Astrocyte (in vitro differentiated cells and primary cell): ENCODE measurements around the gene RASL10A. TPM values are rescaled to one million over a fixed set of nuclear protein-coding genes. Genes with fewer than 3 reads are reported as not detected.

Source experiments
- DNase-seq: peaks from one replicate; pipeline ENCODE4 v3.0.0-alpha.2; 2010; ENCODE audit warnings: low read depth
- FAIRE-seq: peaks from 2 replicates; lab custom pipeline; 2011; peaks lifted over from hg19 to GRCh38; lab: Jason Lieb, UNC
- H2AFZ ChIP-seq: 2 replicates; pipeline ENCODE4 v1.6.0; 2012; ENCODE audit warnings: low read depth, low read length, inconsistent platforms
- H3K27ac ChIP-seq: 2 replicates; pipeline ENCODE4 v1.5.1; 2011; ENCODE audit warnings: low read depth, low read length, inconsistent platforms
- H3K27me3 ChIP-seq: 2 replicates; pipeline ENCODE4 v1.6.0; 2011; ENCODE audit warnings: low read length, inconsistent platforms; ENCODE audit not compliant: insufficient read depth
- H3K36me3 ChIP-seq: 2 replicates; pipeline ENCODE4 v1.5.1; 2011; ENCODE audit warnings: low read length, inconsistent platforms; ENCODE audit not compliant: insufficient read depth
- H3K4me1 ChIP-seq: 2 replicates; pipeline ENCODE4 v1.5.1; 2011; ENCODE audit warnings: low read length, inconsistent platforms; ENCODE audit not compliant: insufficient read depth
- H3K4me2 ChIP-seq: 2 replicates; pipeline ENCODE4 v1.6.0; 2012; ENCODE audit warnings: low read length, inconsistent platforms
- H3K4me3 ChIP-seq: 2 replicates; pipeline ENCODE4 v1.5.1; 2011; ENCODE audit warnings: low read depth, mild to moderate bottlenecking, low read length, inconsistent platforms; ENCODE audit not compliant: insufficient read depth
- H3K79me2 ChIP-seq: 2 replicates; pipeline ENCODE4 v1.6.0; 2012; ENCODE audit warnings: mild to moderate bottlenecking, low read length, inconsistent platforms; ENCODE audit not compliant: insufficient read depth
- H3K9ac ChIP-seq: 2 replicates; pipeline ENCODE4 v1.6.0; 2012; ENCODE audit warnings: mild to moderate bottlenecking, low read length, inconsistent platforms
- H3K9me3 ChIP-seq: 2 replicates; pipeline ENCODE4 v1.5.1; 2012; ENCODE audit warnings: low read depth, mild to moderate bottlenecking, low read length, inconsistent platforms; ENCODE audit not compliant: insufficient read depth
- H4K20me1 ChIP-seq: 2 replicates; pipeline ENCODE4 v1.6.0; 2012; ENCODE audit warnings: low read length, inconsistent platforms; ENCODE audit not compliant: insufficient read depth
- H3K27ac Mint-ChIP-seq: one replicate; pipeline ENCODE4 v1.8.0; 2021; ENCODE audit warnings: mild to moderate bottlenecking, mixed read lengths; ENCODE audit not compliant: unreplicated experiment
- H3K27me3 Mint-ChIP-seq: one replicate; pipeline ENCODE4 v1.8.0; 2021; ENCODE audit warnings: low read depth, mixed read lengths; ENCODE audit not compliant: unreplicated experiment
- H3K36me3 Mint-ChIP-seq: one replicate; pipeline ENCODE4 v1.8.0; 2021; ENCODE audit warnings: low read depth, mixed read lengths; ENCODE audit not compliant: unreplicated experiment
- H3K4me1 Mint-ChIP-seq: one replicate; pipeline ENCODE4 v1.8.0; 2021; ENCODE audit warnings: low read depth, mixed read lengths; ENCODE audit not compliant: unreplicated experiment
- H3K4me3 Mint-ChIP-seq: one replicate; pipeline ENCODE4 v1.8.0; 2021; ENCODE audit warnings: mild to moderate bottlenecking, moderate library complexity, mixed read lengths; ENCODE audit not compliant: unreplicated experiment
- H3K9me3 Mint-ChIP-seq: one replicate; pipeline ENCODE4 v1.8.0; 2021; ENCODE audit warnings: mild to moderate bottlenecking, mixed read lengths; ENCODE audit not compliant: unreplicated experiment
- EZH2 ChIP-seq: IDR thresholded peaks from 2 replicates; pipeline ENCODE4 v1.6.1; 2012; ENCODE audit warnings: mild to moderate bottlenecking, low read length, inconsistent platforms; ENCODE audit not compliant: insufficient read depth
- total RNA-seq: library from RNA; stranded (reverse); gene quantifications from 2 replicates; pipeline ENCODE4 v1.2.1, GENCODE V29; 2021
- TF ChIP-seq, protein P1 (sequence below): IDR thresholded peaks from 2 replicates; pipeline ENCODE4 v1.5.1; 2011; ENCODE audit warnings: low read depth, mild to moderate bottlenecking, inconsistent platforms, low read length, moderate library complexity; ENCODE audit not compliant: insufficient read depth

Gene RASL10A
- total RNA-seq, 1 donor from 2014 or later = 1.5 TPM

DNA sequence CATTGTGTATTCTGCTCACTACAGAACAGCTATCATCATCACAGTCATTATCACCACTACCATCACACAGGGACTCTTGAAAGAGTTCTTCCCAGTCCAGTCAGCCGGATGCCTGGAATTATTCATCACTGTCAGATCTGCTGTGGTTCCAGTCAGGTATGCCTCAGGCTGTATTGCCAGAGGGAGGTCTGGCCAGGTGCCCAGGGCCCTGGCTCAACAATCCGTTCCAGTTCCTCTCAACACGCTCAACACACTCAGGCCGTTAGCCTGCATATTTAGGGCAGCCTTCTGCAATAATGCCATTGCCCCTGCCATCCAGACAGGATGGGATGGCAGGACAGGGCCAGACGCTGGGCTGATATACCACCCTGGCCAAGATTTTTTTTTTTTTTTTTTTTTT, 28.6 kb upstream of the RASL10A start:
- H3K27ac ChIP-seq = peak overlapping the region; percentile 66
- peaks cover 27% of the 10 kb centered on the region for H4K20me1 ChIP-seq
- H3K4me3 Mint-ChIP-seq = no peak overlapping the region
- peaks cover 21% of the 10 kb centered on the region for H3K4me1 ChIP-seq
- peak overlapping the region; percentile 42 for H3K4me2 ChIP-seq
- H3K27me3 ChIP-seq = no peaks in the 10 kb centered on the region
- TF ChIP-seq, protein P1, sequence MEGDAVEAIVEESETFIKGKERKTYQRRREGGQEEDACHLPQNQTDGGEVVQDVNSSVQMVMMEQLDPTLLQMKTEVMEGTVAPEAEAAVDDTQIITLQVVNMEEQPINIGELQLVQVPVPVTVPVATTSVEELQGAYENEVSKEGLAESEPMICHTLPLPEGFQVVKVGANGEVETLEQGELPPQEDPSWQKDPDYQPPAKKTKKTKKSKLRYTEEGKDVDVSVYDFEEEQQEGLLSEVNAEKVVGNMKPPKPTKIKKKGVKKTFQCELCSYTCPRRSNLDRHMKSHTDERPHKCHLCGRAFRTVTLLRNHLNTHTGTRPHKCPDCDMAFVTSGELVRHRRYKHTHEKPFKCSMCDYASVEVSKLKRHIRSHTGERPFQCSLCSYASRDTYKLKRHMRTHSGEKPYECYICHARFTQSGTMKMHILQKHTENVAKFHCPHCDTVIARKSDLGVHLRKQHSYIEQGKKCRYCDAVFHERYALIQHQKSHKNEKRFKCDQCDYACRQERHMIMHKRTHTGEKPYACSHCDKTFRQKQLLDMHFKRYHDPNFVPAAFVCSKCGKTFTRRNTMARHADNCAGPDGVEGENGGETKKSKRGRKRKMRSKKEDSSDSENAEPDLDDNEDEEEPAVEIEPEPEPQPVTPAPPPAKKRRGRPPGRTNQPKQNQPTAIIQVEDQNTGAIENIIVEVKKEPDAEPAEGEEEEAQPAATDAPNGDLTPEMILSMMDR = no peak
- no peak for TF ChIP-seq EZH2
- H3K4me3 ChIP-seq = no peak overlapping the region
- peak overlapping the region; percentile 55 for H3K27ac Mint-ChIP-seq
- DNase-seq (peak; percentile 97), FAIRE-seq (peak; percentile 98)
- H3K79me2 ChIP-seq = no peaks in the 10 kb centered on the region
- H3K9me3 Mint-ChIP-seq = no peaks in the 10 kb centered on the region
- H3K36me3 ChIP-seq = peaks cover 31% of the 10 kb centered on the region
- H2AFZ ChIP-seq = no peak overlapping the region
- peaks cover 5% of the 10 kb centered on the region for H3K4me1 Mint-ChIP-seq
- H3K9ac ChIP-seq = peak overlapping the region; percentile 48
- H3K27me3 Mint-ChIP-seq = no peaks in the 10 kb centered on the region
- peaks cover 25% of the 10 kb centered on the region for H3K36me3 Mint-ChIP-seq
- no peaks in the 10 kb centered on the region for H3K9me3 ChIP-seq

DNA sequence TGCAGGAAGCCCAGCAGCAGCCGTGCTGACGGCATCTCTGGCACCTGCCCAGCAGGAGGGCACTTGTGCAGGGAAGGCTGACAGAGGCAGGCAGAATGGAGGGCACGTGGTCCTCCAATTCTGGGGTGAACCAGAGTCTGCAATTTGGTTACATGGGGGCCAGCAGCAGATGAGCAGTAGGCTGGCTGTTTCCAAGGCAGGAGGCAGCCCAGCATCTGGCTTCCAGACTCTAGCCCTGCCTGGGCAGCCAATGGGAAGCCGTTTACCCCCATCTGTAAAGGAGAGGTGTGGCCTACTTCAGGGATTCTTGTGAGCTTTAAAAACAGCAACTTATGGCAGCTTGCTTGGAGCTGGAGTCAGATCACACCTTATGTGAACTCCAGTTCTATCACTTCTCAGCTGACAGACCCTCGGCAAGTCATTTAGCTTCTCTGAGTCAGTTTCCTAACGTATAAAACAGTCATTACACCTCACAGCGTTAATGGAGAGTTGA, 27.9 kb upstream of the RASL10A start:
- Histone ChIP-seq H3K4me1 (peaks cover 21% of the 10 kb centered on the region), H3K4me2 (peak overlapping the region; percentile 42), H4K20me1 (peaks cover 35% of the 10 kb centered on the region), H3K9ac (peak overlapping the region; percentile 48), H2AFZ (no peak overlapping the region), H3K27me3 (no peaks in the 10 kb centered on the region), H3K36me3 (peaks cover 34% of the 10 kb centered on the region), H3K4me3 (no peak overlapping the region), H3K79me2 (no peaks in the 10 kb centered on the region), H3K9me3 (no peaks in the 10 kb centered on the region), H3K27ac (peak overlapping the region; percentile 66)
- DNase-seq (peak; percentile 79), FAIRE-seq (peak; percentile 65)
- Mint-ChIP-seq H3K36me3 (peaks cover 26% of the 10 kb centered on the region), H3K27ac (no peak overlapping the region), H3K9me3 (no peaks in the 10 kb centered on the region), H3K27me3 (no peaks in the 10 kb centered on the region), H3K4me1 (peaks cover 8% of the 10 kb centered on the region), H3K4me3 (no peak overlapping the region)
- TF ChIP-seq, protein P1 = no peak
- TF ChIP-seq EZH2 = no peak

DNA sequence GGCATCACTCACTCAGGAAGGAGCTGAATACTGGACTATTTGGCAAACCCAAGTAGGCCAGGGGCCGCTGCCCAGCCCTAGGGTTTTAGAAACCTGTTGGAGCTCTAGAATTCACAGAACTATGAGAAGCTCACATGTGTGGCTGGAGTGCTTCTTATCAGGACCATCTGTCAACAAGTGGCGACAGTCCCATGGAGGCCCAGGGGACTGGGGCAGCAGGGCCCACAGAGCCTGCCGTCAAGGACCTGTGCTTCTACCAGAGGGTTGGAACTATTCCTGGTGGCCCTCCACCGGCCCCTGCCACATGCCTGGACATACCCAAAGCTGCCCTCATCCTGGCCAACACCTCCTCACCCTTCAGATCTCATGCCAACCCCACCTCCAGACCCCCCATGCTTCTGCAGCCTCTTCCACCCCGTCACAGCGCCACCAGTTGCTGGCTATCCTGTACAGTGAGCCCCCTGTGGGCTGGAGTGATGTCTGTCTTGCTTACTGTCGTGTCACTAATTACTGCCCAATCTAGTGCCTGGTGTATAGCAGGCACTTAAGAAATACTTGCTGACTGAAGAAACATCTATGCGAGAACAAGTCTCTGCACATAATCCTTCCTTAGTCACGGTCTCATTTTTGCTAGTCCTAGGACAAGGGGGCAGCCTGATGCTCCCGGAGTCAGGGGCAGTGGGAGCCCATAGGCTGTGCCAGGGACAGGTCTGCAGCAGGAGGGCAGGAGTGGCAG, 27.2 kb upstream of the RASL10A start:
- Histone ChIP-seq H3K4me3 (no peak overlapping the region), H2AFZ (no peak overlapping the region), H3K4me1 (peaks cover 21% of the 10 kb centered on the region), H3K36me3 (peaks cover 31% of the 10 kb centered on the region), H3K27ac (no peak overlapping the region), H3K4me2 (no peak overlapping the region), H3K27me3 (no peaks in the 10 kb centered on the region), H3K9ac (no peak overlapping the region), H3K9me3 (no peaks in the 10 kb centered on the region), H3K79me2 (no peaks in the 10 kb centered on the region), H4K20me1 (peaks cover 37% of the 10 kb centered on the region)
- Mint-ChIP-seq H3K9me3 (no peaks in the 10 kb centered on the region), H3K4me3 (peak overlapping the region; percentile 46), H3K36me3 (peaks cover 31% of the 10 kb centered on the region), H3K4me1 (peaks cover 8% of the 10 kb centered on the region), H3K27ac (no peak overlapping the region), H3K27me3 (no peaks in the 10 kb centered on the region)
- TF ChIP-seq, protein P1 = no peak
- no peak for TF ChIP-seq EZH2
- DNase-seq = no peak
- FAIRE-seq = no peak
